Measurements from ENCODE around the gene PRR20C.
"Not testable (repeated sequence)": the region's sequence is repeated elsewhere in the genome, so short reads cannot be mapped to it uniquely, and the experiment has no call there.

Gene PRR20C

DNA sequence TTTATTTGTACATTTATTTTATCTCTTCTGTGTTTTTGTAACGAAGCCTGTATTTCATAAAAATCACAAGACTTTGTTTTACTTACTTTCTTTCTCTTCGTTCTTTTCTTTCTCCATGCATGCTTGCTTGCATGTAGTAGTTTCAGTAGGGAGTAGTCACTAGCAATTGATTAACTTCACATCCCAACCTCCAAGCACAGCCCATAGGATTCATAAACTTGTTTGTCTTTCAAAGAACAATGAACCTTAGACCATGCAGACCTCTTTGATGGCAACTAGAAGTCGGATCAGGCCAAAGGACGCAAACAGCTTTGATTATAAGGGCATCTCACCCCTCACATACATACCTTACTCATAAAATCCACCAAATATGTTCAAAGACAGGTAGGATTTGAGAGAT is 16.3 kb upstream of the PRR20C start (continued):
- TF ChIP-seq, protein P1, sequence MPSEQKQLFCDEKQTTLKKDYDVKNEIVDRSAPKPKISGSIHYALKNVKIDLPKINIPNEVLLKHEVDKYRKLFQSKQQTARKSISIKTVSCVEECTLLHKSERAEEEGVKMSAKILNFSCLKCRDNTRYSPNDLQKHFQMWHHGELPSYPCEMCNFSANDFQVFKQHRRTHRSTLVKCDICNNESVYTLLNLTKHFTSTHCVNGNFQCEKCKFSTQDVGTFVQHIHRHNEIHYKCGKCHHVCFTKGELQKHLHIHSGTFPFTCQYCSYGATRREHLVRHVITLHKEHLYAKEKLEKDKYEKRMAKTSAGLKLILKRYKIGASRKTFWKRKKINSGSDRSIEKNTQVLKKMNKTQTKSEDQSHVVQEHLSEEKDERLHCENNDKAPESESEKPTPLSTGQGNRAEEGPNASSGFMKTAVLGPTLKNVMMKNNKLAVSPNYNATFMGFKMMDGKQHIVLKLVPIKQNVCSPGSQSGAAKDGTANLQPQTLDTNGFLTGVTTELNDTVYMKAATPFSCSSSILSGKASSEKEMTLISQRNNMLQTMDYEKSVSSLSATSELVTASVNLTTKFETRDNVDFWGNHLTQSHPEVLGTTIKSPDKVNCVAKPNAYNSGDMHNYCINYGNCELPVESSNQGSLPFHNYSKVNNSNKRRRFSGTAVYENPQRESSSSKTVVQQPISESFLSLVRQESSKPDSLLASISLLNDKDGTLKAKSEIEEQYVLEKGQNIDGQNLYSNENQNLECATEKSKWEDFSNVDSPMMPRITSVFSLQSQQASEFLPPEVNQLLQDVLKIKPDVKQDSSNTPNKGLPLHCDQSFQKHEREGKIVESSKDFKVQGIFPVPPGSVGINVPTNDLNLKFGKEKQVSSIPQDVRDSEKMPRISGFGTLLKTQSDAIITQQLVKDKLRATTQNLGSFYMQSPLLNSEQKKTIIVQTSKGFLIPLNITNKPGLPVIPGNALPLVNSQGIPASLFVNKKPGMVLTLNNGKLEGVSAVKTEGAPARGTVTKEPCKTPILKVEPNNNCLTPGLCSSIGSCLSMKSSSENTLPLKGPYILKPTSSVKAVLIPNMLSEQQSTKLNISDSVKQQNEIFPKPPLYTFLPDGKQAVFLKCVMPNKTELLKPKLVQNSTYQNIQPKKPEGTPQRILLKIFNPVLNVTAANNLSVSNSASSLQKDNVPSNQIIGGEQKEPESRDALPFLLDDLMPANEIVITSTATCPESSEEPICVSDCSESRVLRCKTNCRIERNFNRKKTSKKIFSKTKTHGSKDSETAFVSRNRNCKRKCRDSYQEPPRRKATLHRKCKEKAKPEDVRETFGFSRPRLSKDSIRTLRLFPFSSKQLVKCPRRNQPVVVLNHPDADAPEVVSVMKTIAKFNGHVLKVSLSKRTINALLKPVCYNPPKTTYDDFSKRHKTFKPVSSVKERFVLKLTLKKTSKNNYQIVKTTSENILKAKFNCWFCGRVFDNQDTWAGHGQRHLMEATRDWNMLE (tag by site-specific recombination; conservative IDR thresholded peaks at IDR 0.05; ENCODE audit: low read depth): no peak
- no peak for TF ChIP-seq ZBTB21 (tag by site-specific recombination; IDR thresholded peaks at IDR 0.05)
- no peak for TF ChIP-seq SCRT1 (tag by site-specific recombination; IDR thresholded peaks at IDR 0.05; ENCODE audit: borderline replicate concordance)
- no peak for TF ChIP-seq ZNF335 (tag by site-specific recombination; conservative IDR thresholded peaks at IDR 0.05)
- TF ChIP-seq ZNF707 (tag by site-specific recombination; IDR thresholded peaks at IDR 0.05): no peak

DNA sequence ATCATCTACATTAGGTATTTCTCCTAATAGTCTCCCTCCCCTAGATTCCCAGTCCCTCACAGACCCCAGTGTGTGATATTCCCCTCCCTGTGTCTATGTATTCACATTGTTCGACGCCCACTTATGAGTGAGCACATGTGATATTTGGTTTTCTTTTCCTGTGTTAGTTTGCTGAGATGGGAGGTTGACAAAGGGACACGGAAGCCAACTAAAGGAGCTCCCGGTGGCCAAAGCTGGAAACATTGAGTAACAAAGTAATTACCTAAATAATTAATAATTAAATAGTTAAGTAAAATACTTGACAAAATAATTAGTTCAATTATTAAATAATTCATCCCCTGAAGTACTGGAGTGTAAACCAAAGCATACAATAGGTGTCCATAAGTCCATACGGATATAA is 14.9 kb upstream of the PRR20C start:
- no peaks in the 10 kb centered on the region for H3K9me3 ChIP-seq (ENCODE audit: control insufficient read depth, insufficient read depth, low read depth, low read length)
- TF ChIP-seq ZNF571 (tag by site-specific recombination; IDR thresholded peaks at IDR 0.05): no peak
- TF ChIP-seq ZNF596 (tag by site-specific recombination; IDR thresholded peaks at IDR 0.05): no peak
- TF ChIP-seq ZNF292 (tag by site-specific recombination; IDR thresholded peaks at IDR 0.05; ENCODE audit: borderline replicate concordance, low read depth): no peak
- no peak for TF ChIP-seq ZNF623 (tag by site-specific recombination; IDR thresholded peaks at IDR 0.05)
- no peak for TF ChIP-seq GLIS2 (tag by site-specific recombination; IDR thresholded peaks at IDR 0.05)
- TF ChIP-seq, protein P2, sequence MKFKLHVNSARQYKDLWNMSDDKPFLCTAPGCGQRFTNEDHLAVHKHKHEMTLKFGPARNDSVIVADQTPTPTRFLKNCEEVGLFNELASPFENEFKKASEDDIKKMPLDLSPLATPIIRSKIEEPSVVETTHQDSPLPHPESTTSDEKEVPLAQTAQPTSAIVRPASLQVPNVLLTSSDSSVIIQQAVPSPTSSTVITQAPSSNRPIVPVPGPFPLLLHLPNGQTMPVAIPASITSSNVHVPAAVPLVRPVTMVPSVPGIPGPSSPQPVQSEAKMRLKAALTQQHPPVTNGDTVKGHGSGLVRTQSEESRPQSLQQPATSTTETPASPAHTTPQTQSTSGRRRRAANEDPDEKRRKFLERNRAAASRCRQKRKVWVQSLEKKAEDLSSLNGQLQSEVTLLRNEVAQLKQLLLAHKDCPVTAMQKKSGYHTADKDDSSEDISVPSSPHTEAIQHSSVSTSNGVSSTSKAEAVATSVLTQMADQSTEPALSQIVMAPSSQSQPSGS (tag by site-specific recombination; IDR thresholded peaks at IDR 0.05; ENCODE audit: low read depth): no peak
- ChIA-PET CTCF (no interaction called here), POLR2A (no interaction called here)
- no peak overlapping the region for H3K4me3 ChIP-seq (ENCODE audit: low read depth, low read length)
- no peak overlapping the region for H3K27ac ChIP-seq (ENCODE audit: extremely low read depth, low read depth, low read length)
- H3K4me1 ChIP-seq (ENCODE audit: control insufficient read depth, insufficient read depth, low read length): no peaks in the 10 kb centered on the region
- no peaks in the 10 kb centered on the region for H3K36me3 ChIP-seq (ENCODE audit: control insufficient read depth in 2 of 2, insufficient read depth in 1 of 2, low read length in 2 of 2)

DNA sequence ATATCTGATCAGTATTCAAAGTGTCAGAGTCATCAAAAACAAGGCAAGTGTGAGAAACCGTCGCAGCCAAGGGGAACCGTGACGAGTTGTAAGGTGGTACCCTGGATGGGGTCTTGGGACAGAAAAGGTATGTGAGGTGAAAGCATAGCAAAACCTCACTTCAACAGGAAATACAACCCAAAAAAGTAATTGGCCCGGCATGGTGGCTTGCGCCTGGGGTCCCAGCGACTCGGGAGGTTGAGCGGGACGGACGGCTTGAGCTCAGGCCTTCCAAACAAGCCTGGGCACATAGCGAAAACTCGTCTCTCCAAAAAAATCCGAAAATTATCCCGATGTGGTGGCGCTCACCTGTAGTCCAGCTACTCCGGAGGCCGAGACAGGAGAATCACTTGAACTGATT is 14.1 kb upstream of the PRR20C start:
- H3K9me3 ChIP-seq (ENCODE audit: control insufficient read depth, insufficient read depth, low read depth, low read length); POLR2A ChIA-PET; H3K4me3 ChIP-seq (ENCODE audit: low read depth, low read length); H3K36me3 ChIP-seq (ENCODE audit: control insufficient read depth in 2 of 2, insufficient read depth in 1 of 2, low read length in 2 of 2); H3K27ac ChIP-seq (ENCODE audit: extremely low read depth, low read depth, low read length); CTCF ChIA-PET; H3K4me1 ChIP-seq (ENCODE audit: control insufficient read depth, insufficient read depth, low read length): not testable (repeated sequence)

DNA sequence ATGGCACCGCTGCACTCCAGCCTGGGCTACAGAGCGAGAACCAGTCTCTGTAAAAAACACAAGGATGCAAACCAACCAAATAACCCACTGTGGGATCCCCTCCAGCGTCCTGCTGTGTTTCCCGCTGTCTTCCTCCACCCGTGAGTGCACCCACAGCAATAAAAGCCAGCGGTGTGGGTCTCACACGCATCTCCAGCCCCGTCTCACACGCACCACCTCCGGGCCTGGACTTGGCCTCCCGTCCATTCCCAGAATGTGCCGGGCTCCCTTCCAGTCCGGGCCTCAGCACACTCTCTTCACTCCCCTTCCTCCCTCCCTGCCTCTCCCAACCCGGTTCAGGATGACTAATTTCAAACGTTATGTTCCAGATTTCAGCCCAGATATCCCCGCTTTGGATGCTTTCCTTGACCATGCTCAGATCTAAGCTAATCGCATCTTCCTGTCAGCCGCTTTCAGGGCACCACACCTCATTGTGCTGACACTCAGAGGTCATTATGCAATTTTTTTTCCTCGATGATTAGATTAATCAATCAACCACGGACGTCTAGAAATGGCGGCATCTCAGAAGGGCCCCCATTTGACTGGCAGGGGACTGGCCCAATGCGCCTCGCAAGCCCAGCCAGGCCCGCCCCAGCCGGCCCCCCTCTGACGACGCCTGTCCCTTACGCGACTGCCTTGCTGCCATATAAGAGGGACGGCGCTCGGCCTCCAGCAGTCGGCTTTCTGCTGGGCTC is 13.5 kb upstream of the PRR20C start, which contains the start of gene PRR20A:
Gene PRR20A, plus strand, starts transcription at position 684 of the 734 bp plus-strand sequence. CDS start 387 bp downstream, outside the sequence.
- H3K9me3 ChIP-seq (ENCODE audit: control insufficient read depth, insufficient read depth, low read depth, low read length); H3K4me3 ChIP-seq (ENCODE audit: low read depth, low read length); H3K4me1 ChIP-seq (ENCODE audit: control insufficient read depth, insufficient read depth, low read length); H3K36me3 ChIP-seq (ENCODE audit: control insufficient read depth in 2 of 2, insufficient read depth in 1 of 2, low read length in 2 of 2); POLR2A ChIA-PET; H3K27ac ChIP-seq (ENCODE audit: extremely low read depth, low read depth, low read length); CTCF ChIA-PET: not testable (repeated sequence)

DNA sequence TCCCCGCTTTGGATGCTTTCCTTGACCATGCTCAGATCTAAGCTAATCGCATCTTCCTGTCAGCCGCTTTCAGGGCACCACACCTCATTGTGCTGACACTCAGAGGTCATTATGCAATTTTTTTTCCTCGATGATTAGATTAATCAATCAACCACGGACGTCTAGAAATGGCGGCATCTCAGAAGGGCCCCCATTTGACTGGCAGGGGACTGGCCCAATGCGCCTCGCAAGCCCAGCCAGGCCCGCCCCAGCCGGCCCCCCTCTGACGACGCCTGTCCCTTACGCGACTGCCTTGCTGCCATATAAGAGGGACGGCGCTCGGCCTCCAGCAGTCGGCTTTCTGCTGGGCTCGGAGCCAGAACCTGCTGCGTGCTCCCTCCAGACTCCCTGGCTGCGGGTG is 6.7 kb upstream of the PRR20C start, which contains the start of gene PRR20B:
Gene PRR20B, plus strand, starts transcription at position 301 of the 400 bp plus-strand sequence. CDS start 387 bp downstream, outside the sequence.
- POLR2A ChIA-PET; H3K9me3 ChIP-seq (ENCODE audit: control insufficient read depth, insufficient read depth, low read depth, low read length); H3K36me3 ChIP-seq (ENCODE audit: control insufficient read depth in 2 of 2, insufficient read depth in 1 of 2, low read length in 2 of 2); H3K27ac ChIP-seq (ENCODE audit: extremely low read depth, low read depth, low read length); H3K4me3 ChIP-seq (ENCODE audit: low read depth, low read length); CTCF ChIA-PET; H3K4me1 ChIP-seq (ENCODE audit: control insufficient read depth, insufficient read depth, low read length): not testable (repeated sequence)

DNA sequence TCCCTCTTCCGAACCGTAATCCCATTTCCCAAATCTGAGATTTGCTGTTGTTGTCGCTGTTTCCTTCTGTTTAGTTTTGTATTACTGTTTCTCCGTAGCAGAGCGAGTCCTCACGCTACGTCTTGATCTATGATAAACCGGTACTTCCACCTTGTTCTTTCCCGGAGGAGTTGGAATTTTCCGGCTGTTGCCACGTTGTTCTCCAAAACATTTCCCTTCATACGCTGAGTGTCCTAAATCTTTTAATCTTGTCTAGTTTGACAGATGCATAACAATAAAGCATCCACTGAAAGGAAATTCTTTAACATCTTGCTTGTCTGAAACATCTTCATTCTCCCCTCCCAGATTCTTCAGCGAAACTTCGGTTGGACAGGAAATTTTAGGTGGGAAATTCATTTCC is 5.8 kb upstream of the PRR20C start:
- H3K4me3 ChIP-seq (ENCODE audit: low read depth, low read length); H3K27ac ChIP-seq (ENCODE audit: extremely low read depth, low read depth, low read length); H3K36me3 ChIP-seq (ENCODE audit: control insufficient read depth in 2 of 2, insufficient read depth in 1 of 2, low read length in 2 of 2); CTCF ChIA-PET; POLR2A ChIA-PET; H3K9me3 ChIP-seq (ENCODE audit: control insufficient read depth, insufficient read depth, low read depth, low read length); H3K4me1 ChIP-seq (ENCODE audit: control insufficient read depth, insufficient read depth, low read length): not testable (repeated sequence)

DNA sequence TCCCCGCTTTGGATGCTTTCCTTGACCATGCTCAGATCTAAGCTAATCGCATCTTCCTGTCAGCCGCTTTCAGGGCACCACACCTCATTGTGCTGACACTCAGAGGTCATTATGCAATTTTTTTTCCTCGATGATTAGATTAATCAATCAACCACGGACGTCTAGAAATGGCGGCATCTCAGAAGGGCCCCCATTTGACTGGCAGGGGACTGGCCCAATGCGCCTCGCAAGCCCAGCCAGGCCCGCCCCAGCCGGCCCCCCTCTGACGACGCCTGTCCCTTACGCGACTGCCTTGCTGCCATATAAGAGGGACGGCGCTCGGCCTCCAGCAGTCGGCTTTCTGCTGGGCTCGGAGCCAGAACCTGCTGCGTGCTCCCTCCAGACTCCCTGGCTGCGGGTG is 6.5 kb downstream of the PRR20C start, which contains the start of gene PRR20D:
Gene PRR20D, plus strand, starts transcription at position 301 of the 400 bp plus-strand sequence. CDS start 387 bp downstream, outside the sequence.
- H3K27ac ChIP-seq (ENCODE audit: extremely low read depth, low read depth, low read length); POLR2A ChIA-PET; CTCF ChIA-PET; H3K4me3 ChIP-seq (ENCODE audit: low read depth, low read length); H3K9me3 ChIP-seq (ENCODE audit: control insufficient read depth, insufficient read depth, low read depth, low read length); H3K36me3 ChIP-seq (ENCODE audit: control insufficient read depth in 2 of 2, insufficient read depth in 1 of 2, low read length in 2 of 2); H3K4me1 ChIP-seq (ENCODE audit: control insufficient read depth, insufficient read depth, low read length): not testable (repeated sequence)
